ENCODE results near the gene DRG2.

DRG2 gene

DNA sequence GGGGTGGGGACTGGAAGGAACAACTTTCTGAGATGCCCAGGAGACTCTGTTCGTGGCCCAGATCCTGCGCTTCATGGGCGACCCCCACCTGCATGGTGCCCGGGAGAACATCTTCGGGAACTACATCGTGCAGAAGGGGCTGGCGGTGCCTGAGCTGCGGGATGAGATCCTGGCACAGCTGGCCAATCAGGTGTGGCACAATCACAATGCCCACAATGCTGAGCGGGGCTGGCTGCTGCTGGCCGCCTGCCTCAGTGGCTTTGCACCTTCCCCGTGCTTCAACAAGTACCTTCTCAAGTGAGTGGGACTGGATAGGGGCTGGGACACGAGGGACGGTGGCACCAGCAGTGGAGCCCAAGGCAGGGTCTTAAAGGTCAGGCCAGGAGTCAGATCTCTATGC, 58.1 kb downstream of the DRG2 start:
- no peak for DNase-seq

GRCh38 chr17:18146259-18146658, 58.5 kb downstream of the DRG2 start:
- no peak for DNase-seq

- no peak for DNase-seq
These were observed 59.2 kb downstream of the DRG2 start for GRCh38 chr17:18146980-18147379.

GRCh38 chr17:18148586-18148985, 60.8 kb downstream of the DRG2 start:
- DNase-seq: no peak

GRCh38 chr17:18151290-18151689, 63.5 kb downstream of the DRG2 start:
- DNase-seq: no peak

DNA sequence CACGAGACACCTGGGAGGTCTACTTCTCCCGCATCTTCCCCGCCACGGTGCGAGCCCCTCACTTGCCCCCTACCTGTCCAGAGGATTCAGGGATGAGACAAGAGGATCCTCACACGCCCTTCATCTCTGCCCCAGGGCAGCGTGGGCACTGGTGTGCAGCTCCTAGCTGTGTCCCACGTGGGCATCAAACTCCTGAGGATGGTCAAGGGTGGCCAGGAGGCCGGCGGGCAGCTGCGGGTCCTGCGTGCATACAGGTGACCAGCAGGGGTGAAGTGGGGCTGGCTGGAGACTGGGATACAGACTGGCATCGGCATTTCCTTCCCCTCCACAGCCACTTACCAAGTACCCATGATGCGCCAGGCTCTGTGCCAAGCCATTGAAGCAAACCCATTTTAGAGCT, 67.4 kb downstream of the DRG2 start:
- no peak for DNase-seq

GRCh38 chr17:18156171-18156975, 68.6 kb downstream of the DRG2 start:
- DNase-seq: no peak

GRCh38 chr17:18156976-18157280, 69.2 kb downstream of the DRG2 start:
- DNase-seq: no peak

Data from activated effector memory CD4-positive, alpha-beta T cell treated with anti-CD3 and anti-CD28 coated beads, Interleukin-2, amount 50 U/mL, for 16 hours (primary cell).